ENCODE results near the gene RBBP4. TPM values are rescaled to one million over a fixed set of nuclear protein-coding genes. Genes with fewer than 3 reads are reported as not detected.

The RBBP4 gene
- total and polyA plus RNA-seq, 2 of the 8 experiments (the other 6 are each of a cell fraction or from before 2014, with no cell fraction given): 147 to 397 TPM

- TF ChIP-seq SAP30 (IDR thresholded peaks at IDR 0.05; ENCODE audit: insufficient read depth, insufficient replicate concordance, low read length): no peak
- TF ChIP-seq RAD21 (IDR thresholded peaks at IDR 0.05 in 1 of 2, conservative IDR thresholded peaks at IDR 0.05 in 1 of 2; ENCODE audit: low read depth in 2 of 2, low read length in 2 of 2): no peak
- no peak for TF ChIP-seq BCL11A (IDR thresholded peaks at IDR 0.05; ENCODE audit: low read depth in 2 of 2, low read length in 2 of 2)
- TF ChIP-seq EGR1 (IDR thresholded peaks at IDR 0.05; ENCODE audit: borderline replicate concordance, low read depth, low read length): no peak
These were observed 50.5 kb downstream of the RBBP4 start (continued) for GRCh38 chr1:32701421-32701911.
